Esophagus muscularis mucosa (tissue), 3 donors: ENCODE data around the gene SMC6.

Experiments
- CTCF ChIP-seq, 3 experiments: fragments of 200-600 bp in 2 of 3; fragments of 450-650 bp in 1 of 3; sonication (generic) in 2 of 3; IDR thresholded peaks; one replicate each; pipeline ENCODE4 v1.5.1; 2017 to 2019; ENCODE audit warnings: antibody characterized with exemption in 3 of 3, mild to moderate bottlenecking in 2 of 3, moderate library complexity in 1 of 3
- POLR2A ChIP-seq: fragments of 450-650 bp; IDR thresholded peaks from one replicate; pipeline ENCODE4 v1.6.1; 2017; ENCODE audit warnings: antibody characterized with exemption, moderate library complexity, mild to moderate bottlenecking, low read depth

- TF ChIP-seq POLR2A (no peak), CTCF (IDR thresholded peaks at IDR 0.05) (no peak)
These were observed 35.9 kb downstream of the SMC6 start for GRCh38 chr2:17717666-17718065.
